ENCODE results near the gene TMED10.

TMED10 gene

DNA sequence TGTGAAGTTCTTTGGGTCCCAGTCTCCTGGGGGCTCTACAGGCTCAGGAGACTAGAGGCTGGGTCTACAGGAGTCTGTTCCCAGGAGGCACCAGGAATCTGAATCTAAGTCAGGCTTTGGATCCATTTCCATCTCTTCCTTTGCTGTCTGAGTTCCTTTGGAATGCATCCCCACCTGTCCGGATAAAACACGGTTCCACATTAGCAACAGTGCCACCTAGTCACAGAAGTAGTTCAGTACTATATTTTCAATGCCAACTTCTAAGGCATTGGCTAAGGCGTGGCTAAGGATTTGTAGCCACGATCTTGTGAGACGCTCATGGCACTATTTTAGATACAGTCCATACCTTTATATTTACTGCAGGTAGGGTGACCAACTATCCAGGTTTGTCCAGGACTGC, 91.9 kb downstream of the TMED10 start:
- no peak for DNase-seq (ENCODE audit: low spot score)

DNA sequence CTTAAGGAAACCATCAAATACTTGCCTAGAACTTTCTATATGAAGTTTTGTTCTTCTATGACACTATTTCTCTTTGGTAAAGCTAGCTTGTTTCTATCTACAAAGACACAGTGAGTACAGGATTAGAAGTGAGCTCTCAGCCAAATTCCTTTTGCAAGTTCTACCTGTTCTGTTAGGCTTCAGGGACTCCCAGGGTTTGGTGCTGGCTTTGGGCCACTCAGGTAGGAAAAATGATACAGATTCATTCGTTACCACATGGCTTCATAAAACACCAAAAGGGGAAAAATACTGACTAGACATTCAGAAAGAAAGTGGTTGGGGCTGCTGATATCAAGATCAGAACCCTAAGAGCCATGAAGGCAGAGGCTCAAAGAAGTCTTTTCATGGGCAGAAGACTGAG, 93.1 kb downstream of the TMED10 start:
- DNase-seq (ENCODE audit: low spot score), result no peak

DNA sequence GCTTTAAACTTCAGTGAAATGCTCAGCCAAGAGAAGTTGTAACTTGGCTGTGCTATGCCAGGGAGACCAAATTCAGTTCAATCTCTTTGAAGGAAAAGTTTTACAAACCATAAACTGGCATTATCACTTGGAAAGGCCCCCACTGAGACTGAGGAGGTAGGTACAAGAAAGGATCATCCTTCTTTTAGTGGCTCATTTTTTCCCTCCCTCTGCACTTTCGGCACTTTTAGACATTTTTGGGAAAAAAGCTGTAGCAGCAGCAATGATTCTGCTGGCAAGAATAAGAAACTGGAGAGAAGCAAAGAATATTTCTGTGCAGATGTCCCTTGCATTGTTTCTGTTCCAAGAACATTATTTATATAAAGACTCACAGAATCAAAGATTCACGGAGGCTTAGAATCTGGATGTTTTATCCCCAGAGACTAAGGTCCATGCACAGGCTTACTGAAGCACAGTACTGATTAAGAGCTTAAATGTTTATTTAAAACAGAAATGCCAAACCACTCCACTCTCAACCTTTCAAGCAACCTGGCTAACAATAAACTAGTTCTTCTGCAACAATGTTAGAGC, 94.7 kb downstream of the TMED10 start:
- no peak for DNase-seq (ENCODE audit: low spot score)

Measured in D341Med (cell line).